Right lobe of liver (tissue), 4 donors: ENCODE data around the gene CCDC30.

Source experiments
- CTCF ChIP-seq, 4 donors: fragments of 200-600 bp in 3 of 4; fragments of 450-650 bp in 1 of 4; IDR thresholded peaks; one replicate each; pipeline versions ENCODE4 v1.5.1 to v1.8.0; 2016 to 2022; ENCODE audit warnings: antibody characterized with exemption in 4 of 4, mild to moderate bottlenecking in 2 of 4
- POLR2A ChIP-seq: fragments of 450-650 bp; IDR thresholded peaks from one replicate; pipeline ENCODE4 v1.6.1; 2017; ENCODE audit warnings: antibody characterized with exemption, mild to moderate bottlenecking
- donor health status: DM: no; HTN: no; CAD: no.
- donor health status: DM: no; HTN: no; CAD: no.
- donor health status: DM: no; HTN: yes; CAD: no.

- no peak for TF ChIP-seq CTCF (IDR thresholded peaks at IDR 0.05)
- no peak for TF ChIP-seq POLR2A
Observed at GRCh38 chr1:42686418-42686817, 223.3 kb downstream of the CCDC30 start.
